Ovary (tissue), 3 donors: ENCODE measurements around the gene TBX20.

Experiments used
- POLR2A ChIP-seq: fragments of 450-650 bp; IDR thresholded peaks from one replicate; pipeline ENCODE4 v1.6.1; 2017; ENCODE audit warnings: antibody characterized with exemption, mild to moderate bottlenecking, moderate library complexity
- TF ChIP-seq, protein P1 (sequence below), 3 donors: fragments of 450-650 bp in 2 of 3; fragments of 200-600 bp in 1 of 3; IDR thresholded peaks; one replicate each; pipeline versions ENCODE4 v1.5.1 to v1.8.0; 2016 to 2022; ENCODE audit warnings: antibody characterized with exemption in 3 of 3, mild to moderate bottlenecking in 1 of 3
- donor health status: DM: no; HTN: no; CAD: no.

GRCh38 chr7:35246819-35247218 is 7.1 kb downstream of the TBX20 start:
- TF ChIP-seq, protein P1, sequence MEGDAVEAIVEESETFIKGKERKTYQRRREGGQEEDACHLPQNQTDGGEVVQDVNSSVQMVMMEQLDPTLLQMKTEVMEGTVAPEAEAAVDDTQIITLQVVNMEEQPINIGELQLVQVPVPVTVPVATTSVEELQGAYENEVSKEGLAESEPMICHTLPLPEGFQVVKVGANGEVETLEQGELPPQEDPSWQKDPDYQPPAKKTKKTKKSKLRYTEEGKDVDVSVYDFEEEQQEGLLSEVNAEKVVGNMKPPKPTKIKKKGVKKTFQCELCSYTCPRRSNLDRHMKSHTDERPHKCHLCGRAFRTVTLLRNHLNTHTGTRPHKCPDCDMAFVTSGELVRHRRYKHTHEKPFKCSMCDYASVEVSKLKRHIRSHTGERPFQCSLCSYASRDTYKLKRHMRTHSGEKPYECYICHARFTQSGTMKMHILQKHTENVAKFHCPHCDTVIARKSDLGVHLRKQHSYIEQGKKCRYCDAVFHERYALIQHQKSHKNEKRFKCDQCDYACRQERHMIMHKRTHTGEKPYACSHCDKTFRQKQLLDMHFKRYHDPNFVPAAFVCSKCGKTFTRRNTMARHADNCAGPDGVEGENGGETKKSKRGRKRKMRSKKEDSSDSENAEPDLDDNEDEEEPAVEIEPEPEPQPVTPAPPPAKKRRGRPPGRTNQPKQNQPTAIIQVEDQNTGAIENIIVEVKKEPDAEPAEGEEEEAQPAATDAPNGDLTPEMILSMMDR (IDR thresholded peaks at IDR 0.05), result no peak
- TF ChIP-seq POLR2A, result no peak
